ENCODE data around the gene RRP9.

Gene RRP9

GRCh38 chr3:51937014-51937413 is 4.7 kb downstream of the RRP9 start:
- no peaks in the 10 kb centered on the region for H3K9me3 ChIP-seq (ENCODE audit: control insufficient read depth, insufficient read depth, low read length)
- peaks cover 18% of the 10 kb centered on the region for H3K4me1 ChIP-seq (ENCODE audit: control insufficient read depth, low read length)
- no peak for TF ChIP-seq CTCF (IDR thresholded peaks at IDR 0.05; ENCODE audit: low read depth, low read length, poor library complexity, severe bottlenecking)
- no peak for TF ChIP-seq EZH2phosphoT487 (IDR thresholded peaks at IDR 0.05; ENCODE audit: borderline replicate concordance, low read length)
- H3K27ac ChIP-seq (ENCODE audit: low read depth, low read length): no peak overlapping the region
- no peaks in the 10 kb centered on the region for H3K9me2 ChIP-seq (replicated peaks; ENCODE audit: control insufficient read depth, low read length)
- no peak overlapping the region for H3K4me2 ChIP-seq (ENCODE audit: low read length)
- H3K27me3 ChIP-seq (ENCODE audit: control insufficient read depth, low read length): no peaks in the 10 kb centered on the region
- peaks cover 70% of the 10 kb centered on the region for H3K36me3 ChIP-seq (ENCODE audit: control insufficient read depth, low read length)
- no peaks in the 10 kb centered on the region; the same call in 1 of the 2 replicates for H4K20me1 ChIP-seq (ENCODE audit: control insufficient read depth, insufficient read depth, low read depth, low read length)
- no peaks in the 10 kb centered on the region for H3F3A ChIP-seq (ENCODE audit: control insufficient read depth, insufficient read depth)
- H3K4me3 ChIP-seq (ENCODE audit: low read length): no peak overlapping the region
- peaks cover 38% of the 10 kb centered on the region for H3K79me2 ChIP-seq (ENCODE audit: control insufficient read depth, low read length)

- H3K27me3 ChIP-seq (ENCODE audit: control insufficient read depth, low read length): no peaks in the 10 kb centered on the region
- H3K4me3 ChIP-seq (ENCODE audit: low read length): no peak overlapping the region
- no peaks in the 10 kb centered on the region for H3F3A ChIP-seq (ENCODE audit: control insufficient read depth, insufficient read depth)
- TF ChIP-seq CTCF (IDR thresholded peaks at IDR 0.05; ENCODE audit: low read depth, low read length, poor library complexity, severe bottlenecking) (no peak), EZH2phosphoT487 (IDR thresholded peaks at IDR 0.05; ENCODE audit: borderline replicate concordance, low read length) (no peak)
- H3K27ac ChIP-seq (ENCODE audit: low read depth, low read length): no peak overlapping the region
- no peak overlapping the region for H3K4me2 ChIP-seq (ENCODE audit: low read length)
- no peaks in the 10 kb centered on the region; the same call in 1 of the 2 replicates for H4K20me1 ChIP-seq (ENCODE audit: control insufficient read depth, insufficient read depth, low read depth, low read length)
- no peaks in the 10 kb centered on the region for H3K9me3 ChIP-seq (ENCODE audit: control insufficient read depth, insufficient read depth, low read length)
- peaks cover 70% of the 10 kb centered on the region for H3K36me3 ChIP-seq (ENCODE audit: control insufficient read depth, low read length)
- H3K79me2 ChIP-seq (ENCODE audit: control insufficient read depth, low read length): peaks cover 32% of the 10 kb centered on the region
- no peaks in the 10 kb centered on the region for H3K9me2 ChIP-seq (replicated peaks; ENCODE audit: control insufficient read depth, low read length)
- H3K4me1 ChIP-seq (ENCODE audit: control insufficient read depth, low read length): peaks cover 18% of the 10 kb centered on the region
These were observed 5.6 kb downstream of the RRP9 start for GRCh38 chr3:51935886-51936755.

GRCh38 chr3:51934991-51935885 is 6.5 kb downstream of the RRP9 start:
- H3K36me3 ChIP-seq (ENCODE audit: control insufficient read depth, low read length): peaks cover 68% of the 10 kb centered on the region

More at GRCh38 chr3:51934991-51935885, 6.5 kb downstream of the RRP9 start:
- Histone ChIP-seq H3K9me2 (replicated peaks; ENCODE audit: control insufficient read depth, low read length) (no peaks in the 10 kb centered on the region), H3K4me1 (ENCODE audit: control insufficient read depth, low read length) (peaks cover 11% of the 10 kb centered on the region), H3F3A (ENCODE audit: control insufficient read depth, insufficient read depth) (no peaks in the 10 kb centered on the region), H3K4me3 (ENCODE audit: low read length) (no peak overlapping the region), H3K79me2 (ENCODE audit: control insufficient read depth, low read length) (peaks cover 24% of the 10 kb centered on the region), H3K27me3 (ENCODE audit: control insufficient read depth, low read length) (no peaks in the 10 kb centered on the region), H3K27ac (ENCODE audit: low read depth, low read length) (no peak overlapping the region), H3K4me2 (ENCODE audit: low read length) (no peak overlapping the region), H4K20me1 (ENCODE audit: control insufficient read depth, insufficient read depth, low read depth, low read length) (no peaks in the 10 kb centered on the region; the same call in 1 of the 2 replicates), H3K9me3 (ENCODE audit: control insufficient read depth, insufficient read depth, low read length) (no peaks in the 10 kb centered on the region)
- TF ChIP-seq CTCF (IDR thresholded peaks at IDR 0.05; ENCODE audit: low read depth, low read length, poor library complexity, severe bottlenecking): no peak
- no peak for TF ChIP-seq EZH2phosphoT487 (IDR thresholded peaks at IDR 0.05; ENCODE audit: borderline replicate concordance, low read length)
